ENCODE data around the gene SLC40A1. TPM values are rescaled to one million over a fixed set of nuclear protein-coding genes. Genes with fewer than 3 reads are reported as not detected.

SLC40A1 gene
- total RNA-seq, 1 experiment from 2014 or later, result 109 TPM

DNA sequence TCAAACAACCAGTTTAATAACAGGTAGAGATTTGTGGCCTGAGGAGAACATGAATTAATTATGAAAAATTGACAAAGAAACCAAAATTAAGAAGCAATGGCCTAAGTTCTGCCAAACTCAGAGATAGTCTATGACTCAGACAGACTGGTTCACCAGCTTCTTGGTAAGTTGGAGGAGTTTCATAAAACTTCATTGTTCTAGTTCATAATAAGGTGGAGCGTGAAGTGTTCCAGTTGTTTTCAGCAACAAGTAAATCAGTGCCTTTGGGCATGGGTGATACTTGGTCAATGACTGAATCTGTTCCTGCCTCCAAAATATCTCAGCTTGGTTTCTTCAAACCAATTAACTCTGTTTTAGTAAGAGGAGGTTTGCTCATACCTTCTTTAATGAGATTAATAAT is 40.0 kb downstream of the SLC40A1 start:
- Mint-ChIP-seq H3K27ac (ENCODE audit: unreplicated experiment) (no peak overlapping the region), H3K4me3 (ENCODE audit: unreplicated experiment) (no peak overlapping the region), H3K36me3 (ENCODE audit: insufficient read depth, unreplicated experiment) (no peaks in the 10 kb centered on the region), H3K27me3 (ENCODE audit: insufficient read depth, unreplicated experiment) (no peaks in the 10 kb centered on the region), H3K4me1 (ENCODE audit: low read depth, unreplicated experiment) (peaks cover 47% of the 10 kb centered on the region), H3K9me3 (ENCODE audit: unreplicated experiment) (peaks cover 12% of the 10 kb centered on the region)
- Histone ChIP-seq H3K36me3 (ENCODE audit: control insufficient read depth, insufficient read depth, low read length) (no peaks in the 10 kb centered on the region), H3K4me3 (ENCODE audit: low read depth, low read length) (no peak overlapping the region), H3K9me3 (no peaks in the 10 kb centered on the region), H3K4me1 (peaks cover 36% of the 10 kb centered on the region), H3K27me3 (replicated peaks; ENCODE audit: control insufficient read depth, insufficient read depth, low read length) (no peaks in the 10 kb centered on the region)
- no peak for DNase-seq
- TF ChIP-seq, protein P1, sequence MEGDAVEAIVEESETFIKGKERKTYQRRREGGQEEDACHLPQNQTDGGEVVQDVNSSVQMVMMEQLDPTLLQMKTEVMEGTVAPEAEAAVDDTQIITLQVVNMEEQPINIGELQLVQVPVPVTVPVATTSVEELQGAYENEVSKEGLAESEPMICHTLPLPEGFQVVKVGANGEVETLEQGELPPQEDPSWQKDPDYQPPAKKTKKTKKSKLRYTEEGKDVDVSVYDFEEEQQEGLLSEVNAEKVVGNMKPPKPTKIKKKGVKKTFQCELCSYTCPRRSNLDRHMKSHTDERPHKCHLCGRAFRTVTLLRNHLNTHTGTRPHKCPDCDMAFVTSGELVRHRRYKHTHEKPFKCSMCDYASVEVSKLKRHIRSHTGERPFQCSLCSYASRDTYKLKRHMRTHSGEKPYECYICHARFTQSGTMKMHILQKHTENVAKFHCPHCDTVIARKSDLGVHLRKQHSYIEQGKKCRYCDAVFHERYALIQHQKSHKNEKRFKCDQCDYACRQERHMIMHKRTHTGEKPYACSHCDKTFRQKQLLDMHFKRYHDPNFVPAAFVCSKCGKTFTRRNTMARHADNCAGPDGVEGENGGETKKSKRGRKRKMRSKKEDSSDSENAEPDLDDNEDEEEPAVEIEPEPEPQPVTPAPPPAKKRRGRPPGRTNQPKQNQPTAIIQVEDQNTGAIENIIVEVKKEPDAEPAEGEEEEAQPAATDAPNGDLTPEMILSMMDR (IDR thresholded peaks at IDR 0.05; ENCODE audit: insufficient read depth in 1 of 2, low read depth in 1 of 2, low read length in 1 of 2, severe bottlenecking in 1 of 2, unreplicated experiment in 1 of 2), result no peak
- ChIA-PET CTCF (no interaction called here), POLR2A (no interaction called here)
- intact Hi-C loops (cut with micrococcal nuclease; ENCODE audit: unreplicated experiment), result loop anchor here (10.0 kb wide), 1 partner anchor 356 kb away; no protein-coding TSS in a partner anchor
- BruUV-seq (replicated peaks), result no TSS peak

DNA sequence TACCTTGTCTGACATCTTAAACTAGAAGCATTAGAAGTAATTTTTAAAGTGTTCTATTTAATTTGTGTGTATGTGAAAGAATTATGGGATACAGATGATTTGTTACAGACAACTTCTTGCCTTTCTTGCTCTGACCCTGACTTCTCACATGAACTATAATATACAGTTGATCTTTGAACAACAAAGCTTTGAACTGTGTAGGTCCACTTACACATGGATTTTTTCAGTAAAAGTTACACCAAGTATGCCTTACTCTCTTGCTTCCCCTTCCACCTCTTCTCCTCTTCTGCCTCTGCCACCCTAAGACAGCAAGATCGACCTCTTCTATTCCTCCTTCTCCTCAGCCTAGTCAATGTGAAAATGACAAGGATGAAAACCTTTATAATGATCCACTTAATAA is 42.2 kb downstream of the SLC40A1 start:
- ChIA-PET CTCF (no interaction called here), POLR2A (no interaction called here)
- no peaks in the 10 kb centered on the region for H3K36me3 ChIP-seq (ENCODE audit: control insufficient read depth, insufficient read depth, low read length)
- no TSS peak for BruUV-seq (replicated peaks)
- Mint-ChIP-seq H3K4me1 (ENCODE audit: low read depth, unreplicated experiment) (peaks cover 58% of the 10 kb centered on the region), H3K36me3 (ENCODE audit: insufficient read depth, unreplicated experiment) (no peaks in the 10 kb centered on the region), H3K27me3 (ENCODE audit: insufficient read depth, unreplicated experiment) (no peaks in the 10 kb centered on the region), H3K4me3 (ENCODE audit: unreplicated experiment) (no peak overlapping the region), H3K27ac (ENCODE audit: unreplicated experiment) (no peak overlapping the region), H3K9me3 (ENCODE audit: unreplicated experiment) (peaks cover 13% of the 10 kb centered on the region)
- TF ChIP-seq, protein P1 (IDR thresholded peaks at IDR 0.05; ENCODE audit: insufficient read depth in 1 of 2, low read depth in 1 of 2, low read length in 1 of 2, severe bottlenecking in 1 of 2, unreplicated experiment in 1 of 2), result no peak
- H3K9me3 ChIP-seq, result no peaks in the 10 kb centered on the region
- no peak for DNase-seq
- H3K4me1 ChIP-seq, result peaks cover 37% of the 10 kb centered on the region
- no peak overlapping the region for H3K4me3 ChIP-seq (ENCODE audit: low read depth, low read length)
- intact Hi-C loops (cut with micrococcal nuclease; ENCODE audit: unreplicated experiment), result no loop called here
- no peaks in the 10 kb centered on the region for H3K27me3 ChIP-seq (replicated peaks; ENCODE audit: control insufficient read depth, insufficient read depth, low read length)

DNA sequence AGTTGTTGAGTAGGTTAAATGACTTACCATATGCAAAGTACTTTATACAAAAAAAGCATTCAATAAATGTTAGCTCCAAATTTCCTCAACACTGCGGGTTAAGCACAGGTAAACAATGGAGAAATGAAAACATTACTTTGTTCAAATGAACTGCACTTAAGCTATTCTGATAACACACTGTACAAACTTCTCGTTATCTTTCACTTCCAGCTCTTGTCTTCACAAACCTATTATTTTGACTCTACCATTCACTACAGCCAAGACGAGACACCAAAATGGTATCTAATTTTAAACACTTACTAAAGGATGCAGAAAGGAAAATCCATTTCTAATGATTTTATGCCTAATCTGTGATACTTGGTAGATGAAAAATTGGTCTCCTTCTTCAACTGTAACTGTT is 43.8 kb downstream of the SLC40A1 start:
- Histone ChIP-seq H3K4me3 (ENCODE audit: low read depth, low read length) (no peak overlapping the region), H3K36me3 (ENCODE audit: control insufficient read depth, insufficient read depth, low read length) (no peaks in the 10 kb centered on the region), H3K9me3 (no peaks in the 10 kb centered on the region), H3K4me1 (peaks cover 28% of the 10 kb centered on the region), H3K27me3 (replicated peaks; ENCODE audit: control insufficient read depth, insufficient read depth, low read length) (no peaks in the 10 kb centered on the region)
- TF ChIP-seq, protein P1 (IDR thresholded peaks at IDR 0.05; ENCODE audit: insufficient read depth in 1 of 2, low read depth in 1 of 2, low read length in 1 of 2, severe bottlenecking in 1 of 2, unreplicated experiment in 1 of 2), result no peak
- CTCF ChIA-PET, result no interaction called here
- POLR2A ChIA-PET, result interaction anchor here (0.8 kb wide), 1 partner anchor 19 kb away, joined by 3 read pairs; no protein-coding TSS in a partner anchor
- Mint-ChIP-seq H3K27ac (ENCODE audit: unreplicated experiment) (no peak overlapping the region), H3K4me1 (ENCODE audit: low read depth, unreplicated experiment) (peaks cover 46% of the 10 kb centered on the region), H3K27me3 (ENCODE audit: insufficient read depth, unreplicated experiment) (no peaks in the 10 kb centered on the region), H3K4me3 (ENCODE audit: unreplicated experiment) (no peak overlapping the region), H3K9me3 (ENCODE audit: unreplicated experiment) (peaks cover 13% of the 10 kb centered on the region), H3K36me3 (ENCODE audit: insufficient read depth, unreplicated experiment) (no peaks in the 10 kb centered on the region)
- no peak for DNase-seq
- no TSS peak for BruUV-seq (replicated peaks)
- intact Hi-C loops (cut with micrococcal nuclease; ENCODE audit: unreplicated experiment), result no loop called here

Measured in Caco-2 (cell line).